ENCODE measurements around the gene TENT5C. TPM values are rescaled to one million over a fixed set of nuclear protein-coding genes. Genes with fewer than 3 reads are reported as not detected.

Gene TENT5C
- total RNA-seq, 3 donors from 2014 or later, result 4.0 to 10.2 (median 10.2) TPM

DNA sequence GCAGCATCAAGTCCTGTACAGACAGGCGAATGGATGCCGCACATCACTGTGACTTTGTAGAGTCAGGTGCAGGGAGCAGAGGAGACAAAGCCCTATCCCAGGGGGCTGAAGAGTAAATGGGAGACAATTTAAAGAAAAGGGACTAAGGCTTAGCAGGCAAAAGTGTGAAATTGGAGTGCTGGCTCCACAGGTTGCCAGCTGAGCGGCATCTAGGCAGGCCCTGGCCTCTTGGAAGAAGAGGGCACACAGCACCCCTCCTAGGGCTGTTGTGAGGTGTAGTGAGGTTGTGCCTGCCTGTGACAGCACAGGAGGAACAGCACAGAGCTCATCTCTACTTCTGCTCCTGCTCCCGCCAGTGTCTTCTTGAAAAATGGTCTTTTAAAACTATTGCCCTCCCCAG lies 47.3 kb downstream of the TENT5C start:
- Histone ChIP-seq H3K4me3 (no peak overlapping the region), H3K9me3 (no peaks in the 10 kb centered on the region), H3K36me3 (no peaks in the 10 kb centered on the region), H3K4me1 (no peaks in the 10 kb centered on the region), H3K27ac (no peak overlapping the region), H3K27me3 (no peaks in the 10 kb centered on the region)
- DNase-seq (ENCODE audit: low spot score in 2 of 2), result no peak
- intact Hi-C loops (cut with DNase I; ENCODE audit: low total_unique reads), result no loop called here
- TF ChIP-seq, protein P1, sequence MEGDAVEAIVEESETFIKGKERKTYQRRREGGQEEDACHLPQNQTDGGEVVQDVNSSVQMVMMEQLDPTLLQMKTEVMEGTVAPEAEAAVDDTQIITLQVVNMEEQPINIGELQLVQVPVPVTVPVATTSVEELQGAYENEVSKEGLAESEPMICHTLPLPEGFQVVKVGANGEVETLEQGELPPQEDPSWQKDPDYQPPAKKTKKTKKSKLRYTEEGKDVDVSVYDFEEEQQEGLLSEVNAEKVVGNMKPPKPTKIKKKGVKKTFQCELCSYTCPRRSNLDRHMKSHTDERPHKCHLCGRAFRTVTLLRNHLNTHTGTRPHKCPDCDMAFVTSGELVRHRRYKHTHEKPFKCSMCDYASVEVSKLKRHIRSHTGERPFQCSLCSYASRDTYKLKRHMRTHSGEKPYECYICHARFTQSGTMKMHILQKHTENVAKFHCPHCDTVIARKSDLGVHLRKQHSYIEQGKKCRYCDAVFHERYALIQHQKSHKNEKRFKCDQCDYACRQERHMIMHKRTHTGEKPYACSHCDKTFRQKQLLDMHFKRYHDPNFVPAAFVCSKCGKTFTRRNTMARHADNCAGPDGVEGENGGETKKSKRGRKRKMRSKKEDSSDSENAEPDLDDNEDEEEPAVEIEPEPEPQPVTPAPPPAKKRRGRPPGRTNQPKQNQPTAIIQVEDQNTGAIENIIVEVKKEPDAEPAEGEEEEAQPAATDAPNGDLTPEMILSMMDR (IDR thresholded peaks at IDR 0.05), result no peak
- TF ChIP-seq POLR2A (IDR thresholded peaks at IDR 0.05) (no peak), POLR2AphosphoS5 (IDR thresholded peaks at IDR 0.05) (no peak)

GRCh38 chr1:117653732-117654492 lies 48.1 kb downstream of the TENT5C start:
- no peak overlapping the region for H3K4me3 ChIP-seq
- H3K4me1 ChIP-seq, result no peaks in the 10 kb centered on the region
- no peaks in the 10 kb centered on the region for H3K27me3 ChIP-seq
- no peaks in the 10 kb centered on the region for H3K9me3 ChIP-seq
- intact Hi-C loops (cut with DNase I; ENCODE audit: low total_unique reads), result no loop called here
- no peaks in the 10 kb centered on the region for H3K36me3 ChIP-seq
- TF ChIP-seq POLR2AphosphoS5 (IDR thresholded peaks at IDR 0.05) (no peak), POLR2A (IDR thresholded peaks at IDR 0.05) (no peak)
- TF ChIP-seq, protein P1 (IDR thresholded peaks at IDR 0.05), result no peak
- H3K27ac ChIP-seq, result peak overlapping the region in 1 of 2 donors; percentile 14
- no peak for DNase-seq (ENCODE audit: low spot score in 2 of 2)

- Histone ChIP-seq H3K36me3 (no peaks in the 10 kb centered on the region), H3K4me1 (no peaks in the 10 kb centered on the region), H3K27me3 (no peaks in the 10 kb centered on the region), H3K9me3 (no peaks in the 10 kb centered on the region), H3K4me3 (no peak overlapping the region), H3K27ac (peak overlapping the region in 1 of 2 donors; percentile 14)
- intact Hi-C loops (cut with DNase I; ENCODE audit: low total_unique reads), result no loop called here
- TF ChIP-seq, protein P1 (IDR thresholded peaks at IDR 0.05), result no peak
- TF ChIP-seq POLR2A (IDR thresholded peaks at IDR 0.05) (no peak), POLR2AphosphoS5 (IDR thresholded peaks at IDR 0.05) (no peak)
- DNase-seq (ENCODE audit: low spot score in 2 of 2), result no peak
Measured at GRCh38 chr1:117654493-117655219, 48.8 kb downstream of the TENT5C start.

- intact Hi-C loops (cut with DNase I; ENCODE audit: low total_unique reads), result no loop called here
- H3K4me3 ChIP-seq, result no peak overlapping the region
- TF ChIP-seq POLR2AphosphoS5 (IDR thresholded peaks at IDR 0.05), result no peak
- TF ChIP-seq POLR2A (IDR thresholded peaks at IDR 0.05), result no peak
- TF ChIP-seq, protein P1 (IDR thresholded peaks at IDR 0.05), result no peak
- H3K9me3 ChIP-seq, result no peaks in the 10 kb centered on the region
- DNase-seq (ENCODE audit: low spot score in 2 of 2), result no peak
- H3K27me3 ChIP-seq, result no peaks in the 10 kb centered on the region
- H3K4me1 ChIP-seq, result no peaks in the 10 kb centered on the region
- H3K36me3 ChIP-seq, result no peaks in the 10 kb centered on the region
- H3K27ac ChIP-seq, result no peak overlapping the region
Measured at GRCh38 chr1:117655220-117655577, 49.4 kb downstream of the TENT5C start.

- no peak overlapping the region for H3K27ac ChIP-seq
- H3K27me3 ChIP-seq, result no peaks in the 10 kb centered on the region
- H3K36me3 ChIP-seq, result no peaks in the 10 kb centered on the region
- TF ChIP-seq, protein P1 (IDR thresholded peaks at IDR 0.05), result no peak
- no peaks in the 10 kb centered on the region for H3K9me3 ChIP-seq
- H3K4me1 ChIP-seq, result no peaks in the 10 kb centered on the region
- DNase-seq (ENCODE audit: low spot score in 2 of 2), result peak in 1 of 2 donors; percentile 23
- intact Hi-C loops (cut with DNase I; ENCODE audit: low total_unique reads), result no loop called here
- no peak overlapping the region for H3K4me3 ChIP-seq
Measured at GRCh38 chr1:117656202-117656641, 50.4 kb downstream of the TENT5C start.

Data from breast epithelium (tissue), 4 donors.